ENCODE data around the gene BRD9.

Gene BRD9

DNA sequence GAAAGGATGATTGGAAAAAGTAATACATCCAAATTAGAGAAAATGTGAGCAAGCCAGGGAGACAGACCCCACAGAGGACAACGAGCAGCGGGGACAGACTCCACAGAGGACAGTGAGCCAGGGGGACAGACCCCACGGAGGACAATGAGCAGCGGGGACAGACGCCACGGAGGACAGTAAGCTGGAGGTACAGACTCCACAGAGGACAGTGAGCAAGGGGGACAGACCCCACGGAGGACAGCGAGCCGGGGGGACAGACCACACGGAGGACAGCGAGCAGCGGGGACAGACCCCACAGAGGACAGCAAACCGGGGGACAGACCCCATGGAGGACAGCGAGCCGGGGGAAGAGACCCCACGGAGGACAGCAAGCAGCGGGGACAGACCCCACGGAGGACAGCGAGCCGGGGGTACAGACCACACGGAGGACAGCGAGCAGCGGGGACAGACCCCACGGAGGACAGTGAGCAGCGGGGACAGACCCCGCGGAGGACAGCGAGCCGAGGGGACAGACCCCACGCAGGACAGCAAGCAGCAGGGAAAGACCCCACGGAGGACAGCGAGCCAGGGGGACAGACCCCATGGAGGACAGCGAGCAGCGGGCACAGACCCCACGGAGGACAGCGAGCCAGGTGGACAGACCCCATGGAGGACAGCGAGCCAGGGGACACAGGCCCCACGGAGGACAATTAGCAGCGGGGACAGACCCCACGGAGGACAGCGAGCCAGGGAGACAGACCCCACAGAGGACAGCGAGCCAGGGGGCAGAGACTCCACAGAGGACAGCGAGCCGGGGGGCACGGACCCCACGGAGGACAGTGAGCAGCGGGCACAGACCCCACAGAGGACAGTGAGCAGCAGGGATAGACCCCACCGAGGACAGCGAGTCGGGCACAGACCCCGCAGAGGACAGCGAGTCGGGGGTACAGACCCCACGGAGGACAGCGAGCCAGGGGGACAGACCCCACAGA lies 39.9 kb downstream of the BRD9 start:
- H3K4me3 ChIP-seq (ENCODE audit: low read depth, low read length) = no peak overlapping the region
- no peak for DNase-seq (ENCODE audit: low read depth, low spot score)
- TF ChIP-seq, protein P1, sequence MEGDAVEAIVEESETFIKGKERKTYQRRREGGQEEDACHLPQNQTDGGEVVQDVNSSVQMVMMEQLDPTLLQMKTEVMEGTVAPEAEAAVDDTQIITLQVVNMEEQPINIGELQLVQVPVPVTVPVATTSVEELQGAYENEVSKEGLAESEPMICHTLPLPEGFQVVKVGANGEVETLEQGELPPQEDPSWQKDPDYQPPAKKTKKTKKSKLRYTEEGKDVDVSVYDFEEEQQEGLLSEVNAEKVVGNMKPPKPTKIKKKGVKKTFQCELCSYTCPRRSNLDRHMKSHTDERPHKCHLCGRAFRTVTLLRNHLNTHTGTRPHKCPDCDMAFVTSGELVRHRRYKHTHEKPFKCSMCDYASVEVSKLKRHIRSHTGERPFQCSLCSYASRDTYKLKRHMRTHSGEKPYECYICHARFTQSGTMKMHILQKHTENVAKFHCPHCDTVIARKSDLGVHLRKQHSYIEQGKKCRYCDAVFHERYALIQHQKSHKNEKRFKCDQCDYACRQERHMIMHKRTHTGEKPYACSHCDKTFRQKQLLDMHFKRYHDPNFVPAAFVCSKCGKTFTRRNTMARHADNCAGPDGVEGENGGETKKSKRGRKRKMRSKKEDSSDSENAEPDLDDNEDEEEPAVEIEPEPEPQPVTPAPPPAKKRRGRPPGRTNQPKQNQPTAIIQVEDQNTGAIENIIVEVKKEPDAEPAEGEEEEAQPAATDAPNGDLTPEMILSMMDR (IDR thresholded peaks at IDR 0.05; ENCODE audit: low read depth, low read length) = no peak
- in situ Hi-C loops (cut with HindIII; ENCODE audit: low sequenced_read_pairs) = no loop called here

DNA sequence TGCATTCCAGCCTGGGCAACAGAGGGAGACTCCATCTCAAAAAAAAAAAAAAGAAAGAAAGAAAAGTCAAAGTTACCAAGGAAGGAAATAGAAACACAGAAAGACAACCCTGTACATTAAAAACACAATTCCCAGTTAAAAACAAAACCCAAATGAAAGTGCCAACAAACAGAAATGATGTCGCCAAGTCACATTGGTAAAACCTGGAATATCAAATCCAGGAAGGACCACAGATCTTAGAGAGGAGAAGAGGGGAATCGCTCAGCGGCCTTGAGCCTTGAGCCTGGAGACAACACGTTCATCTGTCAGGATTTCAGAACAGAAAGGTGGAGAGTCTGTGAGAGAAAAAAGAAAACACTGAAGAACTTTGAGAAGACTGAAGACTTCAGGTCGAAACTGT lies 40.6 kb downstream of the BRD9 start:
- TF ChIP-seq, protein P1 (IDR thresholded peaks at IDR 0.05; ENCODE audit: low read depth, low read length) = no peak
- DNase-seq (ENCODE audit: low read depth, low spot score) = no peak
- in situ Hi-C loops (cut with HindIII; ENCODE audit: low sequenced_read_pairs) = no loop called here
- H3K4me3 ChIP-seq (ENCODE audit: low read depth, low read length) = no peak overlapping the region

DNA sequence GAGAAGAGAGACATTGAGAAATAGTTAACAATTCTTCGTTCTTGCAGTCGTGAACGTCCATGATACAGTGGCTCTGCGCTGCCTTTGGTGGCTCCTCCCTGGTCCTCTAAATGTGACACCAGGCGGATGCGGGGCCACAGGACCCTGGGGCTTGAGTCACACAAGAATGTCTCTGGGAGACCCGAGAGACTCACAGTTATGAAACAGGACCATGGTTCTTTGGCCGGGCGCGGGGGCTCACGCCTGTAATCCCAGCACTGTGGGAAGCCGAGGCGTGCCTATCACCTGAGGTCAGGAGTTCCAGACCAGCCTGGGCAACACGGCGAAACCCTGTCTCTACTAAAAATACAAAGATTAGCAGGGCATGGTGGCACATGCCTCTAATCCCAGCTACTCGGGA lies 41.0 kb downstream of the BRD9 start:
- no peak overlapping the region for H3K4me3 ChIP-seq (ENCODE audit: low read depth, low read length)
- in situ Hi-C loops (cut with HindIII; ENCODE audit: low sequenced_read_pairs) = no loop called here
- no peak for DNase-seq (ENCODE audit: low read depth, low spot score)
- TF ChIP-seq, protein P1 (IDR thresholded peaks at IDR 0.05; ENCODE audit: low read depth, low read length) = no peak

DNA sequence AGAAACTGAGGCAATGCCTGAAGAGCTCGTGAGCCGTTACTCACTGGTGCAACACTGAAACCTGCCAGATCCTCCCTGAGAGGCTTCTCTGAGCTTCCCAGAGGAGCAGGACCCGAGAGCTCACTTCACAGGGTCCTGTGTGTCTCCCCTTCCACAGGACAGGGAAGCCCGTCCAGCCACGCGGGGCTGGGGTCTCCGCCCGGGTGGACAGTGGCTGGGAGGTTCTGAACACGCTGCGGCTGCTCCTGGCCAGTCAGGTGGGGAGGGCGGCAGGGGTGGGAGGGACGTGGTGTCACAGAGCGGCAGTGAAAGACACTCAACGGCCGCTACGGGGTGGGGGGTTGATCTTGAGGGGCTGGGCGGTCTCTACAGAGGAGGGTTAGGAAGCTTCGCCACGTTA lies 41.5 kb downstream of the BRD9 start:
- in situ Hi-C loops (cut with HindIII; ENCODE audit: low sequenced_read_pairs) = no loop called here
- no peak overlapping the region for H3K4me3 ChIP-seq (ENCODE audit: low read depth, low read length)
- TF ChIP-seq, protein P1 (IDR thresholded peaks at IDR 0.05; ENCODE audit: low read depth, low read length) = no peak
- no peak for DNase-seq (ENCODE audit: low read depth, low spot score)

DNA sequence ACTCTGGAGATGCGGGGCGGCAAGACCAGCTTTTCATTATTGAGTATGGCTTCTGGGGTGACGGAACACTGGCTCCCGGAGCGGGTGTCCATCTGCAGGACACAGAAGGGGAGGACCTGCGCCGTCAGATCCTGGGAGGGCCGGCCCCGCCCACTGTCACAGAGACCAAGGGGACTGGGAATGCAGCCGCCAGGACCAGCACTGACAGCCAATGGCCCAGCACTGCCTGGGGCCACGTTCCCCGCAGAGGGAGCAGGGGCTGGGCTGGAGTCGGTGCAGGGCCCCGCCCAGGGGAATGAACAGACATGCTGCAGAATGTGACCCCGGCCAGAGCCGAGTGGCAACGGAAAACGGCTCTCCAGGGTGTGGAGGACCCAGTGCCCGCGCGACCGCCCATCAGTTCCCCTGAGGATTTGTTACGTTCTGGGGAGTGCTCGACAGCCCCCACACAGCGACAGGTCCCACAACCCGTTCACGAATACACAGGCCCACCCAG lies 42.0 kb downstream of the BRD9 start, which contains the start of gene ZDHHC11:
ZDHHC11 (minus strand) TSS at position 476 of the 496 bp plus-strand sequence; CDS start at position 92, 384 bp downstream.
- in situ Hi-C loops (cut with HindIII; ENCODE audit: low sequenced_read_pairs) = no loop called here
- DNase-seq (ENCODE audit: low read depth, low spot score) = no peak
- H3K4me3 ChIP-seq (ENCODE audit: low read depth, low read length) = no peak within 1 kb of the TSS
- TF ChIP-seq, protein P1 (IDR thresholded peaks at IDR 0.05; ENCODE audit: low read depth, low read length) = no peak

DNA sequence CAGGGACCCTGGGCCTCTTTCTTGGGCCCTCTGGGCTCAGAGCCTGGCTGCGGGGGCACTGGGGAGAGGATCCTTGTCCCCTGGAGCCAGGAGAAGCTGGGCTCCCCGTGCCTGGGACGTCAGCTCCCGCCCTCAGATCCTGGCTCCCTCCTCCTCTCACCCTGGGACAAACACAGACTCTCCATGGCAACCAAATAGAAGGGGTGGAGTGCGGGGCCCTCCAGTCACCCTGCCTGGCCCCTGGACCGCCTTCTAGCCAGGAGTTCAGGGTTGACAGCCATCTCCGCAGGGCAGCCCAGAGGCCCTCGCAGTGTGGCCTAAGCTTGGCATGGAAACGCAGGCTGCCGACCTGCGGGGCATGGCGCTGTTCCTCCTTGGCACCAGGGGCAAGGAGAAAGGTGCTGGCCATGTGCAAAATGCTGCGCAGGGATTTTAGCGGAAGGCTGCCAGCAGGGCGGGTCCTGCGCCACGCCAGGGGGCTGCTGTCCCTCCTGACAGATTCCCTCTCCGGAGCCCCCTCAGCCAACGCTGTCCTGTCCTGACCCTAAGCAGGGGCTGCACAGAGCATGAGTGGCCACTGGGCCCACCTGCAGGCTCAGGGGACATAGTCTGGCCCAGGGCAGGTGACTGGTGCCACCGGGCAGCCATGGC lies 42.8 kb downstream of the BRD9 start:
- DNase-seq (ENCODE audit: low read depth, low spot score) = no peak
- no peak overlapping the region for H3K4me3 ChIP-seq (ENCODE audit: low read depth, low read length)
- TF ChIP-seq, protein P1 (IDR thresholded peaks at IDR 0.05; ENCODE audit: low read depth, low read length) = no peak
- in situ Hi-C loops (cut with HindIII; ENCODE audit: low sequenced_read_pairs) = no loop called here

Data from astrocyte of the spinal cord (primary cell).